Lower leg skin (tissue), 3 donors: ENCODE data around the gene GALT.

ENCODE experiments used
- CTCF ChIP-seq, 3 donors: fragments of 450-650 bp; IDR thresholded peaks; one replicate each; pipeline ENCODE4 v1.5.1; 2016; ENCODE audit warnings: antibody characterized with exemption in 3 of 3, mild to moderate bottlenecking in 3 of 3, moderate library complexity in 2 of 3
- POLR2A ChIP-seq, 2 donors: fragments of 450-650 bp; IDR thresholded peaks; one replicate each; pipeline ENCODE4 v1.6.1; 2016 to 2017; ENCODE audit warnings: antibody characterized with exemption in 2 of 2, mild to moderate bottlenecking in 1 of 2, moderate library complexity in 1 of 2

- TF ChIP-seq CTCF (IDR thresholded peaks at IDR 0.05) (no peak), POLR2A (IDR thresholded peaks at IDR 0.05) (no peak)
Observed at GRCh38 chr9:34687276-34688030, 41.0 kb downstream of the GALT start.
